Lower leg skin (tissue), 3 donors: ENCODE results near the gene LSMEM2.

Experiments used
- CTCF ChIP-seq, 3 donors: fragments of 450-650 bp; IDR thresholded peaks; one replicate each; pipeline ENCODE4 v1.5.1; 2016; ENCODE audit warnings: antibody characterized with exemption in 3 of 3, mild to moderate bottlenecking in 3 of 3, moderate library complexity in 2 of 3
- POLR2A ChIP-seq, 2 donors: fragments of 450-650 bp; IDR thresholded peaks; one replicate each; pipeline ENCODE4 v1.6.1; 2016 to 2017; ENCODE audit warnings: antibody characterized with exemption in 2 of 2, mild to moderate bottlenecking in 1 of 2, moderate library complexity in 1 of 2

- TF ChIP-seq POLR2A (IDR thresholded peaks at IDR 0.05) (no peak), CTCF (IDR thresholded peaks at IDR 0.05) (no peak)
Observed at GRCh38 chr3:50264383-50264963, 14.4 kb upstream of the LSMEM2 start.
